Measurements from ENCODE around the gene IL1RAPL1. TPM values are rescaled to one million over a fixed set of nuclear protein-coding genes. Genes with fewer than 3 reads are reported as not detected.

Gene IL1RAPL1
- total RNA-seq, 2 experiments from 2014 or later, result not detected

DNA sequence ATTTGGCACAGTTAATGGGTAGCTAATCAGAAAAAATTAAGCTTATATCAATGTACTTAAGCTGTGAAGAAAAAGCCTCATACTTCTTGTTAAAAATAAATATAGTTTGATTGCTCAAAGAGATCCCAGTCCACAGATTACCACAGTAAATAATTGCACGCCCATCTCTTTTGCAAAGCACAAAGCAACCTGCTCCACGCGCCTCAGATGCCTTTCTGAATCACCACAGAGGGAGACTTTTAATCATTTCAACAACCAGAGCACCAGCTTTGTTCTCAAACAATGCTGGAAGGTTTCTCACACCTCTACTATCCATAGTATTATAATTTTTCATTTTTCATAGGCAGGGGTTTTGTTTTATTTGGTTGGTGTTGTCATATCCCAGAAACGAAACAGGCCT is 1289.5 kb downstream of the IL1RAPL1 start:
- POLR2A ChIA-PET, result no interaction called here
- Mint-ChIP-seq H3K27ac (no peak overlapping the region), H3K4me3 (no peak overlapping the region)

DNA sequence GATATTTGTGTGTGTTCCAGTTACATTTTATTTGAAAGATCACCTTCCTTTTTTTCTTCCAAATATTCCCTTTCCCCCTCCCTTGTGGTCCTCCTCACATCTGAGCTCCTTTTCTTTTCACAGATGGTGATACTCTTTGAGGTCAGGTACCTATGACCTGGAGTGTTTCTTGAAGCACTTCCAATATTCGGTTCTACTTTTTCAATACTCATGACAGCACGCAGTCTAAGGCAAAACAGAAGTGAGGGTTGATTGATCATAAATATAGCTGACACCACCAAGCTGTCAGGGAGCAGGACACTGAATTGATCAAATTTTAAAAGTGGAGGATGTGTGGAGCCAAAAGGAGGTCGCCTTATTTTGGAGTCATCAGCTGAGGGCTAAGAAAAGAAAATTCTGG is 1293.7 kb downstream of the IL1RAPL1 start:
- no peaks in the 10 kb centered on the region for H3K4me1 Mint-ChIP-seq
- no peak overlapping the region for H3K27ac Mint-ChIP-seq
- H3K36me3 Mint-ChIP-seq, result no peaks in the 10 kb centered on the region
- H3K4me3 Mint-ChIP-seq, result no peak overlapping the region
- H3K9me3 Mint-ChIP-seq, result no peaks in the 10 kb centered on the region
- H3K27me3 Mint-ChIP-seq, result no peaks in the 10 kb centered on the region
- POLR2A ChIA-PET, result no interaction called here
- no peak for ATAC-seq (ENCODE audit: low read depth)
- no peak for DNase-seq

More for the DNA sequence above, 1289.5 kb downstream of the IL1RAPL1 start:
- no peaks in the 10 kb centered on the region for H3K9me3 Mint-ChIP-seq
- no peaks in the 10 kb centered on the region for H3K27me3 Mint-ChIP-seq
- DNase-seq (no peak), ATAC-seq (ENCODE audit: low read depth) (no peak)
- H3K36me3 Mint-ChIP-seq, result no peaks in the 10 kb centered on the region
- H3K4me1 Mint-ChIP-seq, result no peaks in the 10 kb centered on the region

DNA sequence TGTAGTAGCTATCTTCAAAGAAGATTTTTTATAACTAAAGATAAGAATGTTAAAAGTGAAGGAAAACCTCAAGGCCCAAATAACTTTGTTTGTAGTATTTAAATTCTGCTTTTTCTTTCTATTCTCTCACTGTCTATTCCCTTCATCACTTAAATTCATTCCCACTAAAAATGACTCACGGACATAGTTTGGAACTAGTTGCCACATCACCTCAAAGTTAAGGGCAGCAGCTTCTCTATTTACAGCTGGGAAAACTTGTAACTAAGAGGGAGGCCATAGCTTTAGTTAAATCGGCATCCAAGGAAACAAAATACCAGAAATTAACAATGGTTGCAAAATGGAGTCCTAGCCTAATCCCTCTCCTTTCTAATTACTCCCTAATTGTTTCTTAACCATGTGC is 1302.8 kb downstream of the IL1RAPL1 start:
- DNase-seq, result no peak
- Mint-ChIP-seq H3K27me3 (no peaks in the 10 kb centered on the region), H3K4me3 (no peak overlapping the region), H3K9me3 (no peaks in the 10 kb centered on the region), H3K4me1 (no peaks in the 10 kb centered on the region), H3K27ac (no peak overlapping the region), H3K36me3 (no peaks in the 10 kb centered on the region)
- ATAC-seq (ENCODE audit: low read depth), result no peak
- POLR2A ChIA-PET, result no interaction called here

DNA sequence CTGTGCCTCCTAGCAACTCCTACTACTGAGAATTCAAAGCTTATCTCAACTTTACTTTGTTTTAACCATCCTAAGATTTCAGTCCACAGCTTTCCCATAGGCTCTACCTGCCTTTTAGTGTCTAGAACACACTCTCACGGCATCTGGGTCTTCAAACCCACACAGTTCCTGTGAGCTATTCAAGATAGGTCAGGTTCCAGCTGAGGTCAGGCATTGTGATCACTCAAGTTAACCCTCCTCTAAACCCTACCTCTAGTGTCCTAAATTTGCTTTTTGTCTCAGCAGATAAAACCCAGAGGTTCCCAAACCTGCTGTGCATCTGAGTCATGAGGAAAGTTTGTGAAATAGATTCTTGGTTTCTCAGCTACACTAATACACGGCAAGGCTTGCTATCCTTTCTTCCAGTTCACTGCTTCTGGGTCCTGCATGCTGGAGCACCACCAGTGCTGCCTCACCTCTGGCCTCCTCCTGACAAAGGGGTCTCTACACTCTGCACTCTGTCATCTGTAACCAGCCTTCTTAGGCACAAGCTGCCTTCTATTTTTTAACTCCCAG is 1303.5 kb downstream of the IL1RAPL1 start:
- ATAC-seq (ENCODE audit: low read depth), result no peak
- no peaks in the 10 kb centered on the region for H3K27me3 Mint-ChIP-seq
- H3K9me3 Mint-ChIP-seq, result no peaks in the 10 kb centered on the region
- POLR2A ChIA-PET, result no interaction called here
- H3K4me3 Mint-ChIP-seq, result no peak overlapping the region
- no peaks in the 10 kb centered on the region for H3K36me3 Mint-ChIP-seq
- DNase-seq, result no peak
- H3K4me1 Mint-ChIP-seq, result no peaks in the 10 kb centered on the region
- H3K27ac Mint-ChIP-seq, result no peak overlapping the region

DNA sequence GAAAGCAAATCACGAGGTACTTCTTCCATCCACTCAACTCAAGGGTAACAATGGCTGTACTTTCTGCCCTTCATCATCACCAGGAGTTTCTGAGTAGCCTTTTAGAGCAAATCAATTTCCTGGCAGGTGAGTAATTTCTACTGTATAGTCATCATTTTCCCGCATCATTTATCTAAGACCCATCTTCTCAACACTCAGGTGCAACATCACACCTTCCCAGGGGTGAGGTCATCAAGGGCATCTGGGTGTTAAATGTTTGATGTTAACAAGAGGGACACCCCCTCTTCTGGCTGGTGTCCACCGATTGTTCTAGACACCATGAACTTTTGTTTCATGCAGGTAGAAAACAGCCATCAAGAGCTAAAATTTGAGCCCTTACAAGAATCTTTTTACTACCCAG is 1314.8 kb downstream of the IL1RAPL1 start:
- ATAC-seq (ENCODE audit: low read depth) (no peak), DNase-seq (no peak)
- no peaks in the 10 kb centered on the region for H3K4me1 Mint-ChIP-seq
- no peaks in the 10 kb centered on the region for H3K9me3 Mint-ChIP-seq
- POLR2A ChIA-PET, result no interaction called here
- H3K27ac Mint-ChIP-seq, result no peak overlapping the region
- H3K36me3 Mint-ChIP-seq, result no peaks in the 10 kb centered on the region
- no peaks in the 10 kb centered on the region for H3K27me3 Mint-ChIP-seq
- H3K4me3 Mint-ChIP-seq, result no peak overlapping the region

DNA sequence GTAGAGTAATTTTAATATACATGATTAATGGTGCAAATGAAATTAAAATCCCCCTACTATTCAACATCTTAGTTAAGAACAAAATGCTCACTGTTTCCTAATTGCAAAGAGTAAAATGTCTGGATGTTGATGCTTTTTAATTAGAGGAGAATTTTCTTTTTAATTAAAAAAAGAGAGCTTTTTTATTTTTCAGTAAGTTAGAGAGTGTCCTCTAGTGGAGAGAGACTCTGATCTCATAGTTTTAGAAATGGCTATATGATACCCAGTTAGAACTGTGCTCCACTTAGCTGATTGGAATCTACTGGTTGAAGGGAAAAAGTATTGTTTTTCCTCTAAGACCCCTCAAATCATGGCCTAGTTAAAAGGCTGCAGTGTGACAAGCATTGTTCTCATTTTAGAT is 1316.1 kb downstream of the IL1RAPL1 start:
- Mint-ChIP-seq H3K36me3 (no peaks in the 10 kb centered on the region), H3K27me3 (no peaks in the 10 kb centered on the region), H3K9me3 (no peaks in the 10 kb centered on the region), H3K27ac (no peak overlapping the region), H3K4me3 (no peak overlapping the region), H3K4me1 (no peaks in the 10 kb centered on the region)
- POLR2A ChIA-PET, result no interaction called here
- no peak for DNase-seq
- no peak for ATAC-seq (ENCODE audit: low read depth)

DNA sequence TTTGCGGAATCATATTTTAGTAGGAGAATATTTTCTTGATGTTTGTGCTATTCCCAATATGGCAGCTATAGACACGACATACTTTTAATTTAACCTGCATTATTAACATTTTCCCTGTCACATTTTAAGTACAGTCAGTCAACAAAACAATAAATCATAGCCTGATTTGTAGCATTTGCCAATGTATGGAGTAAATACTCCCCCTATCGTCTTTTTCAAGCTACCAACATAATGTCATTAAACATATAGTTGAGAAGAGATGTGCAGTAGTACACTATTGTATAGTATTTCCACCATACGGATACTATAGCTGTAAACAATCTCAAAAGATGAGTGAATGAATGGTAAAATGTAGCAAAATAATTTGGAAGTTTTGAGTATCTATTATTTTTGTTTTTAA is 1324.4 kb downstream of the IL1RAPL1 start:
- DNase-seq (no peak), ATAC-seq (ENCODE audit: low read depth) (no peak)
- no peaks in the 10 kb centered on the region for H3K36me3 Mint-ChIP-seq
- POLR2A ChIA-PET, result no interaction called here
- H3K27ac Mint-ChIP-seq, result no peak overlapping the region
- H3K4me3 Mint-ChIP-seq, result no peak overlapping the region
- H3K9me3 Mint-ChIP-seq, result no peaks in the 10 kb centered on the region
- H3K4me1 Mint-ChIP-seq, result no peaks in the 10 kb centered on the region
- H3K27me3 Mint-ChIP-seq, result no peaks in the 10 kb centered on the region

DNA sequence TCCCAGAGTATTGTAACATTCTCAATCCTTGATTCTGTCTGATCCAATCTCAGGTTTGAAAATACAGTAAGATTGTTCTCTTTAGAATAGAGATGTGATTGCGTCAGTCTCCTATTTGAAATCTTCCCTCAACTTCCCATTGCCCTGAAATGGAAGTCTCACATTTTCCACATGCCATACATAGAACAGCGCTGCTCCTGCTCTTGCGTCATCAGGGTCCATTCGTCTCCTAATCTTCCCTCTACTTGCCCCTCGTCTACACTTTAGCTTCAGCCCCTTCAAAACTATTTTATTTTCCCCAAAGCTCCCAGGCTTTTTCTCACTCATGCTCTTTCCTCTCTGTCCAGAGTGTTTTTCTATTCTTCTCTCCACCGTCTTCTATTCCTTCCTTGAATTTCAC is 1326.4 kb downstream of the IL1RAPL1 start:
- no peak for DNase-seq
- H3K27ac Mint-ChIP-seq, result no peak overlapping the region
- H3K36me3 Mint-ChIP-seq, result no peaks in the 10 kb centered on the region
- no peak for ATAC-seq (ENCODE audit: low read depth)
- POLR2A ChIA-PET, result no interaction called here
- no peak overlapping the region for H3K4me3 Mint-ChIP-seq
- H3K9me3 Mint-ChIP-seq, result no peaks in the 10 kb centered on the region
- no peaks in the 10 kb centered on the region for H3K27me3 Mint-ChIP-seq
- H3K4me1 Mint-ChIP-seq, result no peaks in the 10 kb centered on the region

DNA sequence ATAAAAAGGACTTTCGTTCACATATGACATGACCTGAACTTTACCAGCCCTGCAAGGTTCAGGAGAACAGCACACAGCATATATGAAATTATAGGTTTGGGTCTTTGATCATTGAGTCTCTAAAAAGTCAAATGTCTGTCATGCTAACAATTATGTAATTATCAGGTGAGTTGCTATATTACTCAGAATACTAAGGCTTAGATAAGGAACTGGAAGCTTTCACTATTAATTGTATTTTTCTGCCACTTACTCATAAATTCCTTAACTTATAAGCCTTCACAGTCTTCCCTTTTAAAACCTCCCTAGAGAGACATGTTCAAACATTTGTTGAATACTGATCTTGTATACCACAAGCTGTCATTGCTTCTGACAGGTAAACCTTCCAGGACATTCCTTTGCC is 1335.4 kb downstream of the IL1RAPL1 start:
- Mint-ChIP-seq H3K4me1 (no peaks in the 10 kb centered on the region), H3K9me3 (no peaks in the 10 kb centered on the region), H3K27me3 (no peaks in the 10 kb centered on the region), H3K27ac (no peak overlapping the region), H3K36me3 (no peaks in the 10 kb centered on the region), H3K4me3 (no peak overlapping the region)
- no peak for ATAC-seq (ENCODE audit: low read depth)
- POLR2A ChIA-PET, result no interaction called here
- no peak for DNase-seq

DNA sequence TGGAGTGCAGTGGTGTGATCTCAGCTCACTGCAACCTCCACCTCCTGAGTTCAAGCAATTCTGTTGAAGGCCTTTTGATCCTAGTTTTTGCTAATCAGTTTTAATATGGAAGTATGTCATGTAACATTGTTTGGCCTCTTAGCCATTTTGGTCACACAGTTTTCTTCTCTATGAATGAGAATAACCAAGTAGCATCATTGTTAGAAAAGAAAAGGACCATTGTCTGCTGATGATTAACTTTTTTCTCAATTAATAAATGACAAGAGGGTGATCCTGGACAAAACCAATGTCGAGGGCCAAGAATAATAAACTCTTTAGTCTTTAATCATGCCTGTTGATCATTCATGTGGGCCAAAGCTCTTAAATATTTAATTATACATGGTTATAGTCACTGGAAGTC is 1338.8 kb downstream of the IL1RAPL1 start:
- ATAC-seq (ENCODE audit: low read depth) (no peak), DNase-seq (no peak)
- Mint-ChIP-seq H3K9me3 (no peaks in the 10 kb centered on the region), H3K27ac (no peak overlapping the region), H3K4me1 (no peaks in the 10 kb centered on the region), H3K36me3 (no peaks in the 10 kb centered on the region), H3K27me3 (no peaks in the 10 kb centered on the region), H3K4me3 (no peak overlapping the region)
- POLR2A ChIA-PET, result no interaction called here

DNA sequence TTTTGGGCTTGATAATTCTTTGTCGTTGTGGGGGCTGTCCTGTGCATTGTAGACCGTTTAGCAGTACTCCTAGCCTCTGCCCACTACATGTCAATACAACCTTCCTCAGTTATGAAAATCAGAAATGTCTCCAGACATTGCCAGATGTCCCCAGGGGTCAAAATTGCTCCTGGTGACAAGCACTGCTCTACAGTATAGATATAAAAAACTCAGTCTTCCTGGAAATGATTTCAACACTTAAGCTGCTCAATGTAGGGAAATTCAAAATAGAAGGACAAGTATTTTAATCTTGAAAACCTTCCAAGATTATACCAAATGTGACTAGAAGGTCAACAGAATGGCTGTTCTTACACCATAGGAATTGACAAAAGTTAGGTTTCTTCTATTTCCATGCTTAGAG is 1339.4 kb downstream of the IL1RAPL1 start:
- Mint-ChIP-seq H3K4me3 (no peak overlapping the region), H3K9me3 (no peaks in the 10 kb centered on the region), H3K27me3 (no peaks in the 10 kb centered on the region), H3K36me3 (no peaks in the 10 kb centered on the region), H3K4me1 (no peaks in the 10 kb centered on the region), H3K27ac (no peak overlapping the region)
- no peak for DNase-seq
- POLR2A ChIA-PET, result no interaction called here
- ATAC-seq (ENCODE audit: low read depth), result no peak

DNA sequence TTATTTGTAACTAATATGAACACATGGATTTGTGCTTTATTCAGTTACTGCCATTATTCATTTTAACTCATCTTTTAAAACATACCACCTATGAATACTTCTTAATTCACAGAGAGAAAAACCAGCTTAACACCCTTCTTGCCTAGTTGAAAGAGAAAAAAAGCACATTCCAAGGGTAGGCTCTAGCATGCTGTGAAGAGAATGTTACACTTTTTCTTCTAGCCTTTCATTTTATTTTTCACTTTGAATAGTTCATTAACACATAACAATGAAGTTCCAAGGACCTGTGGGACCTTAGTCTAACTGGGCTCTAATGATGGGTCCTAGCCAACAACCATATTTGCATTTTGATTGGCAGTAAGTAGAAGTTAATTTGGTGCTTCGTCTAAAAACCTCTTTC is 1348.2 kb downstream of the IL1RAPL1 start:
- Mint-ChIP-seq H3K4me1 (no peaks in the 10 kb centered on the region), H3K9me3 (no peaks in the 10 kb centered on the region), H3K4me3 (no peak overlapping the region), H3K36me3 (no peaks in the 10 kb centered on the region), H3K27ac (no peak overlapping the region), H3K27me3 (no peaks in the 10 kb centered on the region)
- POLR2A ChIA-PET, result no interaction called here
- DNase-seq, result no peak
- no peak for ATAC-seq (ENCODE audit: low read depth)

DNA sequence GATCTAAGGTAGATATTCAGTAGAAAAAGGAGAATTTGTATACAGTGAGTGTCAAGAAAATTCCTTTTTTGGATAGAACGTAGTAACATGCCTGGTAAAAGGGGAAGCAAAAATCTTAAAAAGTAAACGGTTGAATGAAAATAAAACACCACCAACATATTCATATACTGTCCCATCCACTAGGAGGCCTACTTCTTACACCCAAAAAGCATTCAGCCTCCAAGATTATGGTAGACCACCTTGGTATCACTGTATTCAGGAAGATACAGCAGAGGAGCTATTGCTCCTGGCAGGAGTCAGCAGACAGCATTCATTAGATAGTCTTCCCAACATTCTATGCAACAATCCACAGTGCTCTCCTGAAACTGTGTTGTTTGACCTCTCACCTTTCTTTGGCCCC is 1353.5 kb downstream of the IL1RAPL1 start:
- no peaks in the 10 kb centered on the region for H3K36me3 Mint-ChIP-seq
- POLR2A ChIA-PET, result no interaction called here
- no peak overlapping the region for H3K4me3 Mint-ChIP-seq
- H3K4me1 Mint-ChIP-seq, result no peaks in the 10 kb centered on the region
- H3K27ac Mint-ChIP-seq, result no peak overlapping the region
- DNase-seq (no peak), ATAC-seq (ENCODE audit: low read depth) (no peak)
- H3K27me3 Mint-ChIP-seq, result no peaks in the 10 kb centered on the region
- no peaks in the 10 kb centered on the region for H3K9me3 Mint-ChIP-seq

DNA sequence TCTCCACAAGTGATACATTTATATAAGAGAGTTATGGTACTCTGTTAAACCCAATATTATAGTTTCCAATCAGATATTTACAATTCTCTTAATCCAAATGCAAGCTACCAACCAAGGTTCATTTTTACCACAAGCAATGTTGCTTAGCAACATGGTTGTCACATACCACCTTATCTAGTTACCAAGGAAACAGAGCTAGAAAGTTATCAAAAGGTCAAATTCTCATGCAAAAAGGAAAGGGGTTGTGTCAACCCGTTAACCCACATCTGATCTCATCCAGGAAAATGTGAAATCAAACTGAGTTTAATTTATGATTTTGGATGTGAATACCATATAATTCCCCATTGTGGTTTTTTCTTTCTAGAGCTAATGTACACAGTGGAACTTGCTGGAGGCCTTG is 1354.0 kb downstream of the IL1RAPL1 start:
- POLR2A ChIA-PET, result no interaction called here
- Mint-ChIP-seq H3K4me3 (no peak overlapping the region), H3K36me3 (no peaks in the 10 kb centered on the region), H3K27me3 (no peaks in the 10 kb centered on the region), H3K9me3 (no peaks in the 10 kb centered on the region), H3K27ac (no peak overlapping the region), H3K4me1 (no peaks in the 10 kb centered on the region)
- no peak for ATAC-seq (ENCODE audit: low read depth)
- no peak for DNase-seq

DNA sequence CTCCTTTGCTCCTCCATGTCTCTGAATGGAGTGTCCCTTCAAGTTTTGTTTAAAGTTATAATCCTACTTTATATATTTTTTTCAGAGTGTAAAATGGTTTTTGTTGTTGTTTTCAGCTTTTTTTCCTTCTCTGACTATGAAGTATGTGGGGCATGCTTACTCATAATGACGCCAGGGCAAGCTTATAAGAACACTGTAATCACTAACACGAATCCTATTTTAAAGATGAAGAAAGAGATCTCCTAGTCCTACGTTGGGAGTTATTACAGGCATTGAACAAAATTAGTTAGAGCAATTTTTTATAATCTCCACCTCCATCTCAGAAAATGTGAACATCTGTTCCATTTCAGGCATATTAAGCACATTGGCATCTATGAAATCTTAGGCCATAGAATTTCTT is 1360.0 kb downstream of the IL1RAPL1 start:
- no peak for DNase-seq
- no peak for ATAC-seq (ENCODE audit: low read depth)
- Mint-ChIP-seq H3K36me3 (no peaks in the 10 kb centered on the region), H3K4me3 (no peak overlapping the region), H3K27me3 (no peaks in the 10 kb centered on the region), H3K27ac (no peak overlapping the region), H3K9me3 (no peaks in the 10 kb centered on the region), H3K4me1 (no peaks in the 10 kb centered on the region)
- POLR2A ChIA-PET, result no interaction called here
